Fibroblast of villous mesenchyme (primary cell): ENCODE measurements around the gene UNG. TPM values are rescaled to one million over a fixed set of nuclear protein-coding genes. Genes with fewer than 3 reads are reported as not detected.

ENCODE experiments used
- DNase-seq: peaks from one replicate; pipeline ENCODE4 v3.0.0-alpha.2; 2010; ENCODE audit warnings: low read depth
- H3K4me3 ChIP-seq: 2 replicates; pipeline ENCODE4 v1.5.1; 2011; ENCODE audit warnings: low read depth, mild to moderate bottlenecking, low read length
- CTCF ChIP-seq: IDR thresholded peaks from 2 replicates; pipeline ENCODE4 v1.5.1; 2012; ENCODE audit warnings: low read depth, mild to moderate bottlenecking, low read length; ENCODE audit not compliant: insufficient read depth
- total RNA-seq: library from RNA; depleted of rRNA; stranded (reverse); fragments of >200 nt; gene quantifications from 2 replicates; pipeline ENCODE4 v1.2.3, GENCODE V29; 2012

UNG gene
- total RNA-seq, 1 donor: 31.5 TPM

- no peak overlapping the region for H3K4me3 ChIP-seq
- no peak for TF ChIP-seq CTCF
- DNase-seq: no peak
Observed at GRCh38 chr12:109127533-109128242, 30.3 kb downstream of the UNG start.

- H3K4me3 ChIP-seq: no peak overlapping the region
- DNase-seq: no peak
- TF ChIP-seq CTCF: no peak
Observed at GRCh38 chr12:109130297-109131153, 33.1 kb downstream of the UNG start.

GRCh38 chr12:109131154-109132050 is 34.0 kb downstream of the UNG start:
- DNase-seq: no peak
- no peak overlapping the region for H3K4me3 ChIP-seq
- no peak for TF ChIP-seq CTCF

DNA sequence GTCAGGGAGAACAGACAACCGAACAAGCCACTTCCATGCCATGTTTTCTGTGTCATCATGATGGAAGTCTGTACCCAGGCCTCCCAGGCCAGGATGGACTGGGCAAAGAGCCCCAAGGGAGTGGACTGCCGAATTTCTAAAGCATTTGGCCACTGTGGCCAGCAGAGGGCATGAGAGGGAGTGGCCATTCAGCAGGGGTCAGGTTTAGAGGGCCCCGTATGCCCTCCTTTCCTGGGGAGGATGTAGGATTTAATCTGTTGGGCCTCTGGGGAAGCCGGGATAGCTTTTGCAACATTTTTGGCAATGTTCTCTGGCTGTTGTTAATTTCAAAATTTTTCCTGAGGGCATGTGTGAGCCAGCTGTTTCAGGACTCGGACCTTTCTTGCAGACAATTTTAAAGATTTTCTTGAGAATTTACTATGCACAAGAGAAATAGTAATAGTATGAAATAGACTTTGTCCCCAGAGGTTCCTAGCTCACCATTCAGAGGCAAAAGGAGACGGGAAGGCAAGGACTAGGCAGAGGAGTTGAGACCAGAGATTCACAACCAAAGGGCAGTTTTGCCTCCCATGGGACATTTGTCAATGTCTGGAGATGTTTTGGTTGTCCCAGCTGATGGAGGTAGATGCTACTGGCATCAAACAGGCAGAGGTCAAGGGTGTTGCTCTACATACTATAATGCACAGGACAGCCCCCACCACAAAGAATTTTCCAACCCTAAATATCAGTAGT is 37.0 kb downstream of the UNG start:
- H3K4me3 ChIP-seq: no peak overlapping the region
- peak; percentile 56 for DNase-seq
- peak; percentile 65 for TF ChIP-seq CTCF

DNA sequence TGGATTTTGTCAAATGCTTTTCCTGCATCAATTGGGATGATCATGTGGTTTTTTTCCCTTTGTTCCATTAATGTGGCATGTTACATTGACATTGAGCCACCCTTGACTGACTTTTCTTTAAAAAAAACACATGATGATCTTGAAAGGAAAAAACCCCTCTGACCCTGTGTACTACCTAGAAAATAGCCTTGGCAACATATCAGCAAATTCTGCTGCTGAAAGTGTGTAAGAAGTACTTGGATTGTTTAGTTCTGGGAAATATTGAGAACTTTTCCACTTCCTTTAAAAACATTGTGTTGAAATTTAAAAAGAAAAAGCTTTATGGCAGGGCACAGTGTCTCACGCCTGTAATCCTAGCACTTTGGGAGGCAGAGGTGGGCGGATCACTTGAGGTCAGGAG is 39.7 kb downstream of the UNG start:
- DNase-seq: no peak
- no peak for TF ChIP-seq CTCF
- no peak overlapping the region for H3K4me3 ChIP-seq

DNA sequence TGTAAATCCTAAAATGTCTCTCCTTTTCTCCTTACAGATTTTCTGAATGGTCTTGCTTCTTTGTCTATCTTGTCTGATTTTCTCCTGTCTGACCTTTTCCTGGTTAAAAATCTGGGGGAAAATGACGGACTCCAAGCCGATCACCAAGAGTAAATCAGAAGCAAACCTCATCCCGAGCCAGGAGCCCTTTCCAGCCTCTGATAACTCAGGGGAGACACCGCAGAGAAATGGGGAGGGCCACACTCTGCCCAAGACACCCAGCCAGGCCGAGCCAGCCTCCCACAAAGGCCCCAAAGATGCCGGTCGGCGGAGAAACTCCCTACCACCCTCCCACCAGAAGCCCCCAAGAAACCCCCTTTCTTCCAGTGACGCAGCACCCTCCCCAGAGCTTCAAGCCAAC is 42.0 kb downstream of the UNG start:
- no peak for TF ChIP-seq CTCF
- no peak for DNase-seq
- no peak overlapping the region for H3K4me3 ChIP-seq
